Measurements from ENCODE around the gene IGSF23. TPM values are rescaled to one million over a fixed set of nuclear protein-coding genes. Genes with fewer than 3 reads are reported as not detected.

The IGSF23 gene
- total RNA-seq, 1 experiment from 2014 or later: not detected

GRCh38 chr19:44573627-44574026 is 39.7 kb upstream of the IGSF23 start:
- Mint-ChIP-seq H3K36me3 (ENCODE audit: insufficient read depth in 1 of 3, low read depth in 3 of 3) (no peaks in the 10 kb centered on the region), H3K4me1 (peaks cover 0 to 13% of the 10 kb centered on the region in 2 experiments; a peak in 2 of 4 replicates), H3K4me3 (no peak overlapping the region), H3K9me3 (no peaks in the 10 kb centered on the region), H3K27ac (no peak overlapping the region), H3K27me3 (ENCODE audit: low read depth) (peaks cover 4% of the 10 kb centered on the region; the same call in 1 of the 2 replicates)
- no peaks in the 10 kb centered on the region for H3K79me1 ChIP-seq (ENCODE audit: insufficient read depth, low read depth, low read length, poor library complexity, severe bottlenecking)
- H3K56ac ChIP-seq (ENCODE audit: insufficient read length, low read depth, low read length): no peak overlapping the region
- no peak overlapping the region for H3K9ac ChIP-seq (ENCODE audit: extremely low read depth, insufficient read length, low read length)
- H2BK5ac ChIP-seq (ENCODE audit: insufficient read length, low read length): no peak overlapping the region
- no peak overlapping the region for H4K8ac ChIP-seq (replicated peaks; ENCODE audit: insufficient read length, low read depth, low read length)
- no peak overlapping the region for H3K23ac ChIP-seq (ENCODE audit: insufficient read length, low read depth, low read length)
- H2BK15ac ChIP-seq (ENCODE audit: low read depth, low read length): no peak overlapping the region
- WGBS (ENCODE audit: extremely low coverage, insufficient read length, low lambda C conversion rate): no CpG with 5 or more reads among the region's 4 CpGs
- H4K5ac ChIP-seq (ENCODE audit: insufficient read length, low read depth, low read length): no peak overlapping the region
- H3K27ac ChIP-seq (ENCODE audit: insufficient read length, low read depth, low read length): no peak overlapping the region
- H2BK120ac ChIP-seq (ENCODE audit: low read depth, low read length, poor library complexity, severe bottlenecking): no peak overlapping the region
- H3K79me2 ChIP-seq (ENCODE audit: insufficient read depth, low read length): no peaks in the 10 kb centered on the region
- H3K14ac ChIP-seq (ENCODE audit: insufficient read depth, low read length): no peak overlapping the region
- no peaks in the 10 kb centered on the region for H4K20me1 ChIP-seq (ENCODE audit: control insufficient read depth, insufficient read depth, insufficient read length)
- no peak for DNase-seq
- no peak overlapping the region for H3K4ac ChIP-seq (ENCODE audit: low read depth, low read length)
- H3K27me3 ChIP-seq (ENCODE audit: insufficient read depth, low read length): no peaks in the 10 kb centered on the region
- H3K4me1 ChIP-seq (ENCODE audit: insufficient read depth, low read length): no peaks in the 10 kb centered on the region
- no peak overlapping the region for H3K4me2 ChIP-seq (ENCODE audit: insufficient read depth, insufficient read length, low read length)
- H4K91ac ChIP-seq (ENCODE audit: insufficient read length, low read depth, low read length): no peak overlapping the region
- H2BK20ac ChIP-seq (ENCODE audit: low read depth, low read length, poor library complexity, severe bottlenecking): no peak overlapping the region
- no peak overlapping the region for H2BK12ac ChIP-seq (ENCODE audit: insufficient read length, low read depth, low read length)
- no peak overlapping the region for H2AK5ac ChIP-seq (ENCODE audit: insufficient read length, low read length)
- TF ChIP-seq CTCF (conservative IDR thresholded peaks at IDR 0.05): no peak
- H3T11ph ChIP-seq (ENCODE audit: low read length): no peak overlapping the region
- no peak overlapping the region for H3K18ac ChIP-seq (ENCODE audit: insufficient read length, low read depth, low read length)
- H3K9me3 ChIP-seq (ENCODE audit: control insufficient read depth, low read depth, low read length): no peaks in the 10 kb centered on the region
- H3K23me2 ChIP-seq (ENCODE audit: insufficient read length, low read depth, low read length, poor library complexity, severe bottlenecking): no peaks in the 10 kb centered on the region
- H2AFZ ChIP-seq (ENCODE audit: low read length): no peak overlapping the region

Data from H9 (cell line).